Germinal center (tissue), 1 donor: ENCODE results near the gene SMIM29.

Experiments used
- DNase-seq: peaks from one replicate; pipeline ENCODE4 v3.0.0; 2012; ENCODE audit warnings: mixed read lengths, low spot score

SMIM29 gene

DNA sequence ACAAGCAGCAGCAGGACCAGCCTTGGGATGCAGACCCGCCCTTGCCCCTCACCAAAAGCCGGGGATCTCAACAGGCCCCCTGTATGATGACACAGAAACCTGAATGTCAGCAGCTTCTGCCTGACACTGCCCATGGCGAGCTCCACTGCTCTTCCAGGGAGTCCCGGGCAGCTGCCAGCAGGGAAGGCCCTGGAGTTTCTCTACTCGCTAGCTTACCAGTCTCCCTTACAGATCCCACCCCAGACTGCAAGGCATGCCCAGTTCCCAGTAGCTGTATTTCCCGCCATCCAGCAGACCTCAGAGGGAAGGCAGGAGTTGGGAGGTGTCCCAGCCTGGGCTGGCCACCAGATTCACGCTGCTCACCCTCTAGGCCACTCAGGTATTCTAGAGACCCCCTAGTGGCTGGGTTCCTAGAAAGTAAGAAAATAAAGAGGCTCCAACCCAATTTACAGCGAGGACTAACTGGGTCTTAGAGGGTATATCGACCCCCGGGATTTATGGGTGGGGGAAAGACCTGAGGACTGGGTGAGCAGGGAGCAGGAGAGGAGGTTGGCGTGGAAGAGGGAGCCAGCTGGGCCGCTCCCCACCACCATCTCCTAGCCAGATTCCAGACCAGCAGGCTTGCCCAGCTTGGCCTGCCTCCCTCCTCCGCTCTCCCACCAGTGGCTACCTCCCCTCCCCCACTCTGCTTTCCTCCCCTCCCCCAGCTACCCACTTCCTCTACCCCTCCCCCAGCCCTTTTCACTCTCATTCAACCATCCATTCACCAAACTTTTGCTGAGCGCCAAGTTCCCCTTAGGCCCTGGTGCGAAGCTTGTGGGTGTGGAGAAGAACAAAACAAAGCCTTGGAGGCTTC, 21.8 kb downstream of the SMIM29 start:
- no peak for DNase-seq

DNA sequence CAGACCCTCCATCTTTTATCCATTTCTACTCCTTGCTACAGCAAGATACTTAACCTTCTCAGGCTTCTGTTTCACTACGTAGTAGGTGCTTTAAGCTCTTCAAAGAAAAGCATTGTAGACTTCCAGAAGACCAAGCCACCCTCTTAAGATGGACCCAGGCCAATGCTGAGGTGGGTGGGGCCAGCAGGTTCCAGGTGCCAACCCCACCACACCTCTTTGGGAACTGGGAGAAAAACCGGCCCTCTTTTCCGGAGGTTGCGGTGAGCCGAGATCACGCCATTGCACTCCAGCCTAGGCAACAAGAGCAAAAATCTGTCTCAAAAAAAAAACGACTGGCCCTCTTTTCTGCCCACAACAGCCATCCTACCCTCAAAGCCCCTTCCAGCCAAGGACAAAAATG, 22.7 kb downstream of the SMIM29 start:
- DNase-seq: no peak

DNA sequence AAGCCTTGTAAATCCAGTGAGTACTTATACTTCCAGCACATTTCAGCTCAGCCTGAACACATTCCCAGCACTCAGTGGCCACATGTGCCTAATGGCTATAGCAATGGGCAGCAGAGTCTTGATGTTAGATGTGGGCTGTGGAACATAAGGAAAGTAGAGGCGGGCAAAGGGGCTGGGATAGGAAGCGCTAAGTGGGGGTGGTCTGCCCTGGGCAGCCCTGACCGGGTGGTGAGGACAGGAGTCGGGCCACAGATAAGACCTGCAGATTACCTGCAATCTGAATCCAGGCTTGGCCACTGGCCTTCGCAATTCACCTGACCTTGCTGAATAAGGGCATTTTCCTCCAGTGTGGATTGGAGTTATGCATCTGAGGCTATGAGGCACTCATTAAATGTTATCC, 23.3 kb downstream of the SMIM29 start:
- DNase-seq: no peak

DNA sequence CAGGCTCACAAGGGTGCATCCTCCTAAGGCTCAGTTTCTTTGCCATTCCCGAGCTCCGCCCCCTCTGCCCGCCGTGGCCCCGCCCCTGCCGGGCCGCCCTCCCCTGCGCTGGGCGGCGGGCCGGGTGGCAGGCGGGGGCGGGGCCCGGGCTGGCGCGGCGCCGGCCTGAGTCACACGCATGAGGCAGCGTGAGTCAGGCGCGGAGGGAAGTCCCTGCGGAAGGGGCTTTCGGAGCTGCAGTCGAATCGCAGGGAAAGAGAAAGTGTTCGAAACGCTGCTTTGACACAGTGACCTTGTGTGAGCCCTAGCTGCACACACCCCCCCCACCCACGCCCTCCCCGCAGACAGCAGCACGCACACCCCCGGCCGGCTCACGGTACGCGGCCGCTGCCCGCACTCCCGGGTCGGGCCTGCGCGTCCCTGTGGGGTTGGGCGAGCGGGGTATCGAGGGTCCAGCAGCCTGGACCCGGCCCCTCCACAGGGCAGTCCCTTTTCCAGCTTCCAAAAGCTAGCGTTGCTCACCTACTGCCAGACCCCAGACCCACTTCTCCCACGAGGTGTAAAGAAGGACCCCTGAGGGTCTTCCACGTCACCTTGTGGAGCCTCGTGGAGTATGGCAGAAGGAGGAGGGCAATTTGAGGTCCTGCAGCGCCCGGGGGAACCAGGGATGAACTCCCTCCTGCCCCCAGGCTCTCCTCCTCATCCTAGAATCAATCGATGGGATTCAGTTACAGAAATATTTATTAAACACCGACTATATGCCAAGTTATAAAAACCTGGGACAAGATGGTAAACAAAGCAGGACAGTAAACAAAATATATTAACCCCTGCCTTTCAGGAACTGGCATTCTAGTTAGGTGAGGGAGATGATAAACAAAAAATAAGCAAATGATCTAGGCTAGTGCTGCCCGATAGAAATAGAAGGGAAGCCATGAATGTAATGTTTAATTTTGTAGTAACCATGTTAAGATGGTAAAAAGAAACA, 24.6 kb downstream of the SMIM29 start:
- DNase-seq: peak; percentile 97

DNA sequence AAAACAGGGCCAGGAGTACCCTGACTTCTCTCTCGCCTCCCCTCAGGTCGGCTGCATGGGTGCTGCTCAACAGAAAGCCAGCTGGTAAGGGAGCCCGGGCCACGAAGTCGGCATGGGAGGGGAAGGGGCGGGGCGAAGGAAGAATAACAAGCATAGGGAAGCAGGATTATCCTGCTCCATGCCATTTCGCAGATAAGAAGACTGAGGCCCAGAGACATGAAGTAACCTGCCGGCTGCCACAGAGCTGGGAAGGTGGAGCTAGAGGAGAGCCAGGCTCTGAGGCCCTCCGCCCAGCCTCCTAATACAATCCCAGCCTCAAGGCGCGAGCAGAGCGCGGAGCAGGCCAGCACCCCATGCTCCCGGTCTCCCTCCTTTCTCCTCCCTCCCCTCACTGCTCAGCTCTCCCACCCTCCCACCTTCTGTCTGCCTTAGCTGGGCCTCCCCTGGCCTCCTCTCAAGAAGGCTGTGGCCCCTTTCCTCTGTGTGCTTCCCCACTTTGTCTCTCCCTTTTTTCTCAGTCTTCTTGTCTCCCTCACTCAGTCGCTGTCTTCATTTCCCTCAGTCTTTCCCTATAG, 25.3 kb downstream of the SMIM29 start:
- DNase-seq: no peak

DNA sequence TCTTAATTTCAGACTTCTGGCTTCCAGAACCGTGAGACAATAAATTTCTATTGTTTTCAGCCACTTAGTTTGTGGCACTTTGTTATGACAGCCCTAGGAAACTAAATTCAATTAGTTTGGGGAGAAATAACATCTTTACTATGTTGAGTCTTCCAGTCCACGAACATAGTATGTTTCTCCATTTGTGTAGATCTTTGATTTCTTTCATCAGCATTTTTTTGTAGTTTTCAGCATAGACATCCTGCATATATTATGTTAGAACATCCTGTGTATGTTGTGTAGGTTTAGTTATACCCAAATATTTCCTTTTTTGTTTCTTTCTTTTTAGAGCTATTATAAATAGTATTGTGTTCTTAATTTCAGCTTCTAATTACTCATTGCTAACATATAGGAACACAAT, 30.1 kb downstream of the SMIM29 start:
- no peak for DNase-seq

DNA sequence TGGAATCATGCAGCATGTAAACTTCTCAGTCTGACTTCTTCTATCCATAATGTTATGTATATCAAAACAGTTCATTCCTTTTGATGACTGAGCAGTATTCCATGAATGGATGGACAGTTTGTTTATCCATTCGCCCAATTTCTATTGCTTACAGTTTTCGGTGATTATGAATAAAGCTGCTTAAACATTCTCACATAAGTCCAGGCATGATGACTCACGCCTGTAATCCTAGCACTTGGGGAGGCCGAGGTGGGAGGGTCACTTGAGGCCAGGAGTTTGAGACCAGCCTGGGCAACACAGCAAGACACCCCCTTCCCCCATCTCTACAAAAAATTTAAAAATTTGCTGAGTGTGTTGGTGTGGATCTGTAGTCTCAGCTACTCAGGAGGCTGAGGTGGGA, 35.0 kb downstream of the SMIM29 start:
- DNase-seq: no peak

DNA sequence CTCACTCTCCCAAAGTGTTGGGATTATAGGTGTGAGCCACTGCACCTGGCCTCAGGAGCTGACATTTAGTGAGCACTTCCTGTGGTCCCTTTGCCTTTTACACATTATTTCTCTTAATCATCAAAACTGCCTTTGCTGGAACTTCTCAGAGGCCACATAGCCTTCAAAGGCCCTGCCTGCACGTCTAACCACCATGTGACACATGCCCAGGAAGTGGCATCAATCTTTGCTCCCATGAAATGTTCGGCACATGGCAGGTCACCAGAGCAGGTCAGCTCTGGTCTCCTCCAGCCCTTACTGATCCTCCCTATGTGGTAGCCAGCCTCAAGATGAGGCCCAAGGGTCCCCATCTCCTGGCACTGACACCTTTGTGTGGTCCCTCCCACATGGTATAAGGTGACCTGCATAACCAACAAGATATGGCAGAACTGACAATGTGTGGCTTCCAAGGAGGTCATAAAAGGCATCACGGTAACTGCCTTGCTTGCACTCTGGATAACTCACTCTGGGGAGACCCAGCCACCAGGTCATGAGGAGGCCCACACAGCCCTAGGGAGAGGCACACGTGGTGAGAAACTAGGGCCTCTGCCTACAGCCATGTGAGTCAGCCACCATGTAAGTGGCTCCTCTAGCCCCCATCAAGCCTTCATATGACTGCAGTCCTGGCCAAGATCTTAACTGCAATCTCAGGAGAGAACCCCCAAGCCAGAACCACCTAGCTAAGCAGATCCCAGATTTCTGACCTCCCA, 40.9 kb downstream of the SMIM29 start:
- no peak for DNase-seq

DNA sequence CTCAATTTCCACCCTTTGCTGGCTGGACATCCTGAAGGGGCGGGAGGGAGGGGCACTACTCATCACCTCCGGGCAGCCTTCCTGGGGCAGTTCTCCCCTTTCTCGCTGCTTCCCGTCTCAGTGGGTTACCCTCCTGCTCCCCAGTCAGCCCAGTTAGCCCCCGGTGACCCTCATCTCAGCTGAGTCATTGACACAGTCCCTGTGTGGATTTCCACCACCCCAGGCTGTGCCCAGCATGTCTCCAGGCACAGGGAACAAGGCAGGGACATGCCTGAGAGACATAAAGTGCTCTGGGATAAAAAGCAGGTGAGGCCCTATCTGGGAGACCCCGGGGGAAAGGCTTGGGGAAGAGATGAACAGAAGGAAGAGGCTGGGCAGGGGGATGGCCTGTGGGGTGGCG, 42.1 kb downstream of the SMIM29 start:
- no peak for DNase-seq

DNA sequence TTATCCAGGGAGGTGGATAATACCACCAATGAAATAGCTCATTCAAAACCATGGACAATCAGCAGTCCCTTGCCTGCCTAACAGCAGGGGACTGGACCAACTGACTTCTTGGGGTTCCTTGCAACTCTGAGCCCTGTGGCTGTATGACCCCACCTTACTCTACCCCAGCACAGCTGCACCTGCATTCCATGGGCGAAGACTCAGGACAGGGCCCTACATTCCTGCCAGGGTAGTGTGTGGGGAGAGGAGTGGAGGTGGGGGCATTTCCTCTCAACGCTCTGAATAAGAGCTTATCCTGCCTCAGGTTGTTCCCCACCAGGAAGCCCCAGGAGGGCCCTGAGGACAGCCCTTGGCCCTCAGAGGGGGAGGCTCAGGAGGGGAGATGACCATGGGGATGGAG, 42.9 kb downstream of the SMIM29 start:
- no peak for DNase-seq

DNA sequence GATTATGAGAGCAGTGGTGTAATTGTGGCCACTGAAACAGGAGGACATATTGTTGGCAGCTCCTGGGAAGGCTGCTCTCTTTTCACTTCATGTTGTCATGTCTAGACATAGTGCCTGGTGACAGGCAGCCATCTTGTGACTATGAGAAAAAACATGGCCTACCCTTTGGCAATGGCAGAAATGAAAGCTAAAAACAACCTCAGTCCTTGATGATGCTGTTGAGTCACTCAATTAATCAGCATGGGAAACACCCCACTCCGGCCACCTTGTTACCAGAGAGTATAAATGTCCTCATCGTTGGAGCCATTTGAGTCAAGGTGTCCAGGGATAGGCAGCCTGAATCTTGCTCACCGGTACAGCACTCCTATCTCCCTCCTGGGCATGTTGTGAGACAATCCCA, 43.3 kb downstream of the SMIM29 start:
- no peak for DNase-seq

DNA sequence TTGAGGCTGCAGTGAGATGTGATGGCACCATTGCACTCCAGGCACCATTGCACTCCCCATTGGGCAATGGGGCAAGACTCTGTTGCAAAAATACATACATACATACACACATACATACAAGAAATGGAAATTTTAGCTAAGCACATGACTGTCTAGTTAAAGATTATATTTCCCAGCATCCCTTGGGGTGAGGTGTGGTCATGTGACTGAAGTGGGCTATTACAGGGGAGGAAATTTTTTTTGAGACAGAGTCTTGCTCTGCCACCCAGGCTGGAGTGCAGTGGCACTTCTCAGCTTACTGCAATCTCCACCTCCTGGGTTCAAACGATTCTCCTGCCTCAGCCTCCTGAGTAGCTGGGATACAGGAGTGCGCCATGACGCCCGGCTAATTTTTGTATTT, 44.1 kb downstream of the SMIM29 start:
- no peak for DNase-seq

DNA sequence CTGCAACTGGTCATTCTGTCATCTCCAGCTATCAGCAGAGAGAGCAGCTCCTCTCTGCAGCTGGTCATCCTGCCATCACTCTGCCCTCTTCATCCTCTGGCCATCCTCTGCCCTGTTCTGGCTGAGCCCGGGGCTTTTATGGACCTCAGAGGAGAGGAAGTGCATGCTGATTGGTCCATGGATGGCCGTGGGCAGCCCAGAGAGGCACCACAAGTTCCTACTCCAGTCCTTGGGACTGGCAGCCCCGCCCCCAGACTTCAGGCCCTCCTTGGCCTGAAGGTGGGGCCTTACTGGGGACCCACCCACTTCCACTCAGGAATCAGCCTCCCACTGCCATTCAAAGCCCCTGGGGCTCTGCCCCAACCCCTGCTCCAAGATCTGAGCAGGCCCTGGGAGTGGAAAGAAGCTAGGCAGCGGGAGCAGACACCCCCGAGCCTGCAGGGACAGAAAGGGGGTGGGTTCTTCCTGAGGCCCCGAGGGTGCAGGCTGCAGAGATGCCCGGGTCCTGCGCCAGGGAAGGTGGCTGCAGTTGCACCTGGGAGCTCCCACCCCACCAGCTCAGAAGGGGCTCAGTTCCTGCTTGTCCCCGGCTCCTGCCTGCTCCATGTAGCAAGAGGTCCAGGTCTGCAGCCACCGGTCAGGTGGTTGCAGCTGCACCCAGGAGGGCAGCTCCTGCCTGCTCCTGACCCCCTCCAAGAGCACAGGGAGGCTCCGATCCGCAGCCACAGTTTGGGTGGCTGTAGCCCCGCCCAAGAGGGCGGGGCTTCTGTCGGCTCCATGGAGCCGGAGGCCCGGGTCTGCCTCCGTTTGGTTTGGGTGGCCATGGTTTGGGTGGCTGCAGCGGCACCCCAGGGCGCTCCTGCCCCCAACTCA, 46.2 kb downstream of the SMIM29 start:
- no peak for DNase-seq

DNA sequence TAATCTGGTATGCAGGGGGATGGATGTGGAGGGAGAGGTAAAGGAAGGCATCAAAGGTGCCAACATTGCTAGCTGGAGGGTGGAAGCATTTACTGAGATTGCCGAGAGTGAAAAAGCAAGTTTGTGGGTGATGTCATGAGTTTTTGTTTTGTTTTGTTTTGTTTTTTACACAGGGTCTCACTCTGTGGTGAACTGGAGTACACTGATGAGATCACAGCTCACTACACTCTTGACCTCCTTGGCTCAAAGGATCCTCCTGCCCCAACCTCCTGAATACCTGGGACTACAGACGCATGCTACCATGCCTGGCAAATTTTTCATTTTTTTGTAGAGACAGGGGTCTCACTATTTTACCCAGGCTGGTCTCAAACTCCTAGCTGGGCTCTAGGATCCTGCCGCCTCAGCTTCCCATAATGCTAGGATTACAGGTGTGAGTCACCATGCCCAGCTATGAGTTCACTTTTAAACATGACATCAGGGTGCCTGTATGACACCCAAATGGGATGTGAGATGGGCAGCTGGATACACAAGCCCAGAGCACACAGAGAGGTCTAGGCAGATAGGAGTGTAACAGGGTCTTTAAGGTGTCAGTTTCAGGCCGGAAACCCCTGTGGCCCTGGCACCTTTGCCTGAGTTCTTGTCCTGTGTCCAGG, 47.2 kb downstream of the SMIM29 start:
- DNase-seq: no peak

DNA sequence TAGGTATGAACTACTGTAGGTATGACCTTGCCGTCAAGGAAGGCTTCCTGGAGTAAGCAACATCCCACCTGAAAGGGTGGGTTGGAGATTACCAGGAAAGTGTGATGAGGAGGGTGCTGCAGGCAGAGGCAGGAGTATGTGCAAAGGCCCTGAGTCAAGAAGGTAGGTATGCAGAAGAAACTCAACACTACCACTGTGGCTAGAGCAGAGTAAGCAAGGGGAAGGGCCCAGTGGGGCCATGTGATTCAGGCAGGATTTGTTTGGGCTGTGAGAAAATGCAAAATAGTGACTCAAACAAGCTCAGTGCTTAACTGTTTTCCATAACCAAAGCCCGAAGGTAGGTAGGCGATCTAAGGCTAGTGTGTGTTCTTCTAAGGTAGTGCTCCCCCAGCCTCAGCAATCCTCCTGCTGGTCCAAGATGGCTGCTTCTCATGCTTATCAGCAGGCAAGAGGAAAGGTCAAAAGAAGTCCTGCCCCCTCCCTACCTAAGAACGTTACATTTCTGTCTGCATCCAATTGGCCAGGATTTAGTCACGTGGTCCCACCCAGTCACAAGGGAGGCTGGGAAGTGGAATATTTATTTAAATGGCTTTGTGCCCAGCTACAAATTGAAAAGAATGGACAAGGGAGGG, 48.4 kb downstream of the SMIM29 start:
- DNase-seq: no peak

DNA sequence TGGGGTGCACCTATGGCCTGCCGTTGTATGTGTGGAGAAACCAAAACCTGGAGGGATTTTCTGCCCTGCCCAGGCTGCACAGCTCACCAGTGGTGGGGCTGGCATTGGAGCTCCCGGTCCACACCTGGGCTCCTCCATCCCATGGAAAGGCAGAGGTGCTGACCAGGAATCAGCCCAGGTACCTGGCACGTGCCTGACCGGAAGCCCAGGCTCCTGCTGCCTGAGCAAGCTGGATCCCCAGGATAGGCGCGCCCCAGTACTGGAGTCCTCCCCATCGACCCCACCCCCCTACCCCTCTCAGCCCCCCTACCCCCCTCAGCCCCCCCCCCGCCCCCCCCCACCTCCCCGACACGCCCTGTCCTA, 52.0 kb downstream of the SMIM29 start:
- no peak for DNase-seq
